GM19240 (cell line): ENCODE measurements around the gene AP5B1.
"Not testable (repeated sequence)": the region's sequence is repeated elsewhere in the genome, so short reads cannot be mapped to it uniquely, and the experiment has no call there.

Source experiments
- DNase-seq: peaks from one replicate; pipeline ENCODE4 v3.0.0; 2011; ENCODE audit warnings: low spot score; ENCODE audit not compliant: insufficient read length

The AP5B1 gene

DNA sequence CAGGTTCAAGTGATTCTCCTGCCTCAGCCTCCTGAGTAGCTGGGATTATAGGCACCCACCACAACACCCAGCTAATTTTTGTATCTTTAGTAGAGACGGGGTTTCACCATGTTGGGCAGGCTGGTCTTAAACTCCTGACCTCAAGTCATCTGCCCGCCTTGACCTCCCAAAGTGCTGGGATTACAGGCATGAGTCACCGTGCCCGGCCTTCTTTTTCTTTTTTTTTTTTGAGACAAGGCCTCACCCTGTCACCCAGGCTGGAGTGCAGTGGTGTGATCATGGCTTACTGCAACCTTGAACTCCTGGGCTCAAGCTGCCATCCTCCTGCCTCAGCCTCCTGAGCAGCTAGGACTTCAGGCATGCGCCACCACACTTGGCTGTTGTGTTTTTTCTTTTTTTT is 13.0 kb downstream of the AP5B1 start:
- not testable (repeated sequence) for DNase-seq

DNA sequence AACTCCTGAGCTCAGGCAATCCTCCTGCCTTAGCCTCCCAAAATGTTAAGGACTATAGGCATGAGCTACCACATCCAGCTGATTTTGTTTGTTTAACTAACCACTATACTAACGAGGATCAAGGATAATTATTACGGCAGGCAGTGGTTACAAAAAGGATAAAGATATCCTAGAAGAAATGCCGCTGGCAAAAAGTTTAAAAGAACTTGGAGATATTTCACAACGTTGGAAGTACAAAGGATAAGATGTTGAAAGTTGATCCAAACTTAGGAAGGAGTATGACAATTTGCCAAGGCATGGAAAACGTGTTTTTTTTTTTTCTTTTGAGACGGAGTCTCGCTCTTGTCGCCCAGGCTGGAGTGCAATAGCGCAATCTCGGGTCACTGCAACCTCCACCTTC is 13.4 kb downstream of the AP5B1 start:
- no peak for DNase-seq

DNA sequence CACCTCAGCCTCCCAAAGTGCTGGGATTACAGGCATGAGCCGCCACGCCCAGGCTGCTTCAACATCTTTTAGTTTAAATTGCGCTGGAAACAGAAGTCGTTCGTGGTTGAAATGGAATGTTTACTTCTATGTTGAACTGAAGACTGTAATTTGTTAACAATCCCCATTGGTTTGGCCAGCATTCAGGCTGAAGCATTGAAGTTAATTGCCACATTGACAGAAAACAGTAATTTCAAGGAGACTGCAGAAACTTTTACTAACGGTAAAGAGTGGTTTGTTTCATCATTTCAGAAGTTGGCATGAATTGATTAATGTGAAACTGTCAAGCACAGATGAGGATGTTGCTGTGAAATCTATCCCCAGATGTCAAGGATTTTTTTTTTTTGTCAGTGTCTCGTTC is 14.2 kb downstream of the AP5B1 start:
- DNase-seq: no peak

DNA sequence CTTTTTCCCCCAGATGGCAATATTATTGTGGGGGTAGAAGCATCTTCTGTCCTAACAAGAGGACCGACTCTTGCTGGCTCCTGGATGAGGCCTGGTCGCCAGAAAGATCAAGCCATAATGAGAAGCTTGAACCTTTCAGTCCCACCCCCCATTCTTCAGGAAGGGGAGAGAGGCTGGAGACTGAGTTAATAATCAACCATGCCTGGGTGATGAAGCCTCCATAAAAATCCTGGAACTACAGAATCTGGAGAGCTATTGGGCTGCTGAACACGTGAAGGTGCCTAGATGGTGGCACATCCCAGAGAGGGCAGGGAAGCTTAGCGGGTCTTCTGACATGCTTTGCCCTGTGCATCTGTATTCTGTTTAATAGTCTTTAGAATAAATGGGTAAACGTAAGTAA is 16.3 kb downstream of the AP5B1 start:
- no peak for DNase-seq

DNA sequence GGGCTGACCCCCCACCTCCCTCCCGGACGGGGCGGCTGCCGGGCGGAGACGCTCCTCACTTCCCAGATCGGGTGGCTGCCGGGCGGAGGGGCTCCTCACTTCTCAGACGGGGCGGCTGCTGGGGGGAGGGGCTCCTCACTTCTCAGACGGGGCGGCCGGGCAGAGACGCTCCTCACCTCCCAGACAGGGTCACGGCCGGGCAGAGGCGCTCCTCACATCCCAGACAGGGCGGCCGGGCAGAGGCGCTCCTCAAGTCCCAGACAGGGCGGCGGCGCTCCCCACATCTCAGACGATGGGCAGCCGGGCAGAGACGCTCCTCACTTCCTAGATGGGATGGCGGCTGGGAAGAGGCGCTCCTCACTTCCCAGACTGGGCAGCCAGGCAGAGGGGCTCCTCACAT is 18.0 kb downstream of the AP5B1 start:
- DNase-seq: not testable (repeated sequence)

DNA sequence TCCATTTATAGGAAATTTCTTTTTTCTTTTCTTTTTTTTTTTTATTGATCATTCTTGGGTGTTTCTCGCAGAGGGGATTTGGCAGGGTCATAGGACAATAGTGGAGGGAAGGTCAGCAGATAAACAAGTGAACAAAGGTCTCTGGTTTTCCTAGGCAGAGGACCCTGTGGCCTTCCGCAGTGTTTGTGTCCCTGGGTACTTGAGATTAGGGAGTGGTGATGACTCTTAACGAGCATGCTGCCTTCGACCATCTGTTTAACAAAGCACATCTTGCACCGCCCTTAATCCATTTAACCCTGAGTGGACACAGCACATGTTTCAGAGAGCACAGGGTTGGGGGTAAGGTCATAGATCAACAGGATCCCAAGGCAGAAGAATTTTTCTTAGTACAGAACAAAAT is 18.6 kb downstream of the AP5B1 start:
- not testable (repeated sequence) for DNase-seq

DNA sequence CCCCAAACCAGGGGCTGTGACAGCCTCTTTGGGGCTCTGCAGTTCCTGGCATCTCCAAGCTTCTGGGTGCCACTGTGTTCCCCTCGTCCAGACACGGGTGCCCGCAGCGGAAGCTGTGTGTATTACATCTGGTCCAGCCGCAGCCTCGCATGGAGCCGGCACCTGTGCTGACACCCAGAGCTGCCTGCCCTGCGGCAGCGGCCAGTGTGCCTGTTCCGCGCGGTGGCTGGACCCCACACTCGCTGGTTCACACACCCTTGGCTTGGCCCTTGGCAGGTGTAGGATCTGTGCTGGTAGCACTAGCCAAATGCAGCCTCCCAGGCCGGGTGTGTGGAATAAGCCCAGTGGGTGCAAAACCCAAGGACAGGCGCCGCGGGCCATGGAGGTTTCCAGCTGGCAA is 35.7 kb downstream of the AP5B1 start:
- no peak for DNase-seq

DNA sequence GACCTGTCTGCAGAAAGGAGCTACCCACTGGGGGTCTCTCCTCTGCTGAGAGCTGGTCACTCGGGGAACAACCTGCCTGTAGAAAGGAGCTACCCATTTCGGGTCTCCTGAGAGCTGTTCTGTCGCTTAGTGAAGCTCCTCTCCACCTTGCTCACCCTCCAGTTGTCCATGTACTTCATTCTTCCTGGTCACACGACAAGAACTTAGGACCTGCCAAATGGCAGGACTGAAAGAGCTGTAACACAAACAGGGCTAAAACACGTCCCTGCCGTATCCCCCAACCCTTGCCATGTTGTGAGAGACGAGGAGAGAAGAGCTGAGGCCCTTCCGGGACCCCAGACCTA is 36.1 kb downstream of the AP5B1 start:
- no peak for DNase-seq

DNA sequence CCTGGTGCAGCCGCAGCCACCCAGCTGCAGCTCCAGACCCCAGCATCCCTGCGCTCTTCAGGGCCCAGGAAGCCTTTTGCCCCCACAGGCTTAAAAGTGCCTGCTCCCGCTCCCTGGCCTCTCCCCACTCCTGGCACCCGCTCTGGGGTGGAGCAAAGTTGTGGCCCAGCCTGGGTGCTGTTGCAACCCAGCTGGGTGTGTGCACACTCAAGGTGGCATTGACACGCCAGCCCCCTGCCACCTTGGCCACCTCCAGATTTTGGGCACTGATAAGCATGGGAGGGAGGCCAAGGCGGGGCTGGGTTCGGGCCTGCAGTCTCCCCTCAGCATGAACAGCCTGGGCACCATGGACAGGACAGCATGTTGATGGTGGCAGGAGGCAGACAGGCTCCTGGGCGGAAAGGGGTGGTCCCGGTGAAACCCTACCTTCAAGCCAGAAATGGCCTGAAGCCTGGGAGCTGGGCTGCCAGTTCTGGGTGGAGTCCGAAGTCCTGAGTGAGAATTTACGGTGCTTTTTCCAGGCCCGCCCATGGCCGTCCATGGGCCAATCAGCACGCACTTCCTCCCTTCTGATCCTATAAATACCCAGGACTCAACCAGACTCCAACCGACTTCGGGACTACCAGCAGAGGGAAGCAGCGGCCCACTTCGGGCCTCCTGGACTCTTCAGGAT is 36.6 kb downstream of the AP5B1 start:
- DNase-seq: no peak

DNA sequence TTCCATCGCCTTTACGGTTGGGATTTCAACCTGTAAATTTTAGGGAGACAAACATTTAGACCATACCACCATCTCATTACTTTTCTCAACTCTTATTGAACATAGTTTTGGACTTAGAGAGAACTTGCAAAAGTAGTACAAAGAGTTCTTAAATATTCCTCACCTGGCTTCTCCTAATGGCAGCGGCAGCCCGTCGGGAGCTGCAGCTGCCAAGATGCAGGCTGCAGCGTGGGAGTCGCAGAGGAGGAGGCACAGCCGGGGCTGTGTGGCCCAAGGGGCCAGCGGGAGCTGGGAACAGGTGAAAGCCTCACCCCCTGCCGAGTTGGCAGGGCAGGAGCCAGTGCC is 37.1 kb downstream of the AP5B1 start:
- DNase-seq: no peak

DNA sequence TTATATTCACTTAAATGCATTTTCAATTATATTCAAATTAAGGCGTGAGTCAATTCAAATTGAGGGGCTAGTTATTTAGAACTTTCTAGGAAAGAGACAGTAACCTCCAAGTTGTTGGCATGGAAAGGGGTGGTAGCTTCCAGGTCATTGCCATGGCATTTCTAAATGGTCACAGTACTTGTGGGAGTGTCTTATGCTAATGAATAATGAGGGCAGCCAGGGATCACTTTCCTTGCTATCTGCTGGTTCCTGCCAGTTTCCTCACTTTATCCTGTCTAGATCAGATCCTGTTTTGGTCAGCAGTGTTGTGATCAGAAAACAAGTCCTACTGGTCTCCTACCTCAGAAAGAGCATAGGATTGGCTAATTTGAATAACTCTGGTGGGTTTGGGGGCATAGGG is 38.4 kb downstream of the AP5B1 start:
- no peak for DNase-seq

DNA sequence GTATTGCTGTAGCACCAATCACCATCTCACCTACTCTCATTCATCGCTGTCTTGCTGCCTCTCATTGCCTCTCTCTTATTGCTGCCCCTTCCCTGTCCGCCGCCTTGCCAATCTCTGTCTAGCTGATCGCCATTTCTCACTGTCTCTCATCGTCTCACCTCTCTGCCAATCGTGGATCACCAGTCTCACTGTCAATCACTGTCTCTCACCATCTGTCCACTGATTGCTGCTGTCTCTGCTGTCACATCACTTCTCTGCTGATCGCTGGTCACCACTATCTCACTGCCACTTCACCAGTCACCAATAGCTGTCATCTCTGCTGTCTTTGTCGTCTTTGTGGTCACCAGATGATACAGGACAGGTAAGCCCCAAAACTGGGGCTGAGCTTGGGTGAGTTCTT is 39.6 kb downstream of the AP5B1 start:
- no peak for DNase-seq

DNA sequence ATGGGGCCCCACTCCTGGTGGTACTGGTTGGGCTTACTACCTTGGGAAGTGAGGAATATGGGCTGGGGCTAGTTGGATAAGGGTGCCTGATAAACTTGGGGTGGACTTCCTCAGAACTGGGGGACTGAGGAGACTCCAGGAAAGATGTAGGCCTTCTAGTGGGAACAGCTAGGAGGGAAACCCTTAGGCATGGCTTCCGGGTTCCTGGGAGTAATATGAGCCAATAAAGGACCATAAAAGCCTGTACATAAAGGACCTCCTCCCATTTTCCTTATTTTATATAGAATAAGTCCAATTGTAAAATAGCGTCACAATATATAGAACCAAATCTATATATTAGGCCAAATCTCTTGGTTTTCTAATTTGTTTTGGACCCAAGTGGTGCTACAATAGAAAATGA is 41.8 kb downstream of the AP5B1 start:
- DNase-seq: no peak

DNA sequence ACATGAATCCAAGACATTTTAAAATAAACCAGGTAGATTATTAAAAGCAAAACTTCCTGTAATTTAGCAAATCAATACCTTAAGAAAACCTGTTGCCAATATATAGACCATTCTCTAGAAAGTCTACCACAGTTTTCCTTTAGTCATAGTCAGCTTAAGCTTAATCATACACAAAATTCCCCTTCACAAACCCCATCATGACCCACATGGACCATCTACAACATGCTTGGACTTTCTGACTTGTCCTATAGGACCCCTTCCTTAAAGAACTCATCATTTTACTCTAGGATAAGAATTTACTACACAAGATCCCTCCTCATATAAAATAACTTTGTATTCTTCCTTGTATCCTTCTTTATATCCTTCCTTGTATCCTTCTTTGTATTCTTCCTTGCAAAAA is 44.0 kb downstream of the AP5B1 start:
- DNase-seq: no peak

DNA sequence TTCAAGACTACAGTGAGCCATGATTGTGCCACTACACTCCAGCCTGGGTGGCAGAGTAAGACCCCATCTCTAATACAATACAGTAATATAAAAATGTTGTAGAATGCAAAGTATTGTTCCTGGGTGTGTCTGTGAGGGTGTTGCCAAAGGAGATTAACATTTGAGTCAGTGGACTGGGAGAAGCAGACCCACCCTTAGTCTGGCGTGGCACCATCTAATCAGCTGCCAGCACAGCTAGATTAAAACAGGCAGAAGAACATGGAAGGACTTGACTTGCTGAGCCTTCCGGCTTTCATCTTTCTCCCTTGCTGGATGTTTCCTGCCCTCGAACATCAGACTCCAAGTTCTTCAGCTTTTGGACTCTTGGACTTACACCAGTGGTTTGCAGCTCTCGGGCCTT is 45.7 kb downstream of the AP5B1 start:
- DNase-seq: not testable (repeated sequence)

DNA sequence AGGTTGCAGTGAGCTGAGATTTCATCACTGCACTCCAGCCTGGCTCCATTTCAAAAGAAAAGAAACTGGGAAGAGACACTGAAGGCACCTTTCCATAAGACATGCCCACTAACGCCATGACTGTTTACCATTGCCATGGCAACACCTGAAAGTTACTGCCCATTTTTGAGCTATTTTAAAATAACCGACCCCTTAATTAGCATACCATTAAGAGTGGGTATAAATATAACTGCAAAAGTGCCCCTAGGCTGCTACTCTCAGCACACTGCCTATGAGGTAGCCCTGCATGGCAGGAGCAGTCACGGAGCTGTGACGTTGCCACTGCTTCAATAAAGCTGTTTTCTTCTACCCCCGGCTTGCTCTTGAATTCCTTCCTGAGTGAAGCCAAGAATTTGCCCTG is 50.3 kb downstream of the AP5B1 start:
- no peak for DNase-seq

DNA sequence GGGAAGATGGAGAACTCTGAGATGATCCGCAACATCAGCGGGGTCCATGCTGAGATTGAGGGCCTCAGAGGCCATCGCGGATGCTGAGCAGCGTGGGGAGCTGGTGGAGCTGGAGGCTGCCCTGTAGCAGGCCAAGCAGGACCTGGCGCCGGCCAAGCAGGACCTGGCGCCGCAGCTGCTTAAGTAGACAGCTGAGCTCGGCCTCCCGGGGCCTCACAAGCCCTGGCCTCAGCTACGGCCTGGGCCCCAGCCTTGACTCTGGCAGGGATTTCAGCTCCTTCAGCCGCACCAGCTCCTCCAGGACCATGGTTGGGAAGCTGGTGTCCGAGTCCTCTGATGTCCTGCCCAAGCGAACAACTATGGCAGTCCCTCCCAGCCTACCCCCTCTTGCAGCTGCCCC is 52.9 kb downstream of the AP5B1 start:
- DNase-seq: no peak

DNA sequence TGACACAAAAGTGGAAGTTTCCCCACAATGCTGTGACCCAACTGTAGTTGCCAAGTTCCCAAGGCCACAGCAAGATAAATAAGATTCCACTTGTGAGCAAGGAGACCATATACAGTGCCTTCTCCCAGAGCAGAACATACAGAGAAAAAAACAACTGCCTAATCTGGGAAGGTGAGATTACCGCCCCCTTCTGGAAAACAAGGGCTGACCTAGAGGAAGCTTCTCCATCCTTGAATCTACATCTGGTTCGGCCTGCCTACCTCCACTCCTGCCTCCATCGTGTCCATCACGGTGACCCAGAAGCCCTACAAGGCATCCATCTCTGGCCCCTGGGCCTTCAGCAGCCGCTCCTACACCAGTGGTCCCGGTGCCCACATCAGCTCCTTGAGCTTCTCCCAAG is 54.1 kb downstream of the AP5B1 start:
- no peak for DNase-seq
